Parathyroid adenoma (tissue), 2 donors: Measurements from ENCODE around the gene CTDP1.

Experiments used
- H2AFZ ChIP-seq: fragments of 300-600 bp; sonication (generic); one replicate; pipeline ENCODE4 v1.7.0; 2017; ENCODE audit warnings: antibody characterized with exemption, mild to moderate bottlenecking
- H3K27ac ChIP-seq: fragments of 300-600 bp; sonication (generic); one replicate; pipeline ENCODE4 v1.7.0; 2017
- H3K27me3 ChIP-seq: fragments of 300-600 bp; sonication (generic); one replicate; pipeline ENCODE4 v1.7.0; 2017; ENCODE audit warnings: low read length; ENCODE audit not compliant: control insufficient read depth, insufficient read depth
- H3K36me3 ChIP-seq: fragments of 300-600 bp; sonication (generic); one replicate; pipeline ENCODE4 v1.7.0; 2017; ENCODE audit warnings: low read length; ENCODE audit not compliant: control insufficient read depth, insufficient read depth
- H3K4me1 ChIP-seq: fragments of 300-600 bp; sonication (generic); one replicate; pipeline ENCODE4 v1.7.0; 2017; ENCODE audit warnings: control low read depth
- H3K4me2 ChIP-seq: fragments of 300-600 bp; sonication (generic); one replicate; pipeline ENCODE4 v1.7.0; 2017; ENCODE audit warnings: low read length
- H3K4me3 ChIP-seq: fragments of 300-600 bp; sonication (generic); one replicate; pipeline ENCODE4 v1.7.0; 2017; ENCODE audit warnings: low read depth, low read length
- H3K79me2 ChIP-seq: fragments of 300-600 bp; sonication (generic); one replicate; pipeline ENCODE4 v1.7.0; 2017; ENCODE audit warnings: control low read depth
- H3K9ac ChIP-seq: fragments of 300-600 bp; sonication (generic); one replicate; pipeline ENCODE4 v1.7.0; 2017; ENCODE audit warnings: mild to moderate bottlenecking
- H3K9me3 ChIP-seq: fragments of 300-600 bp; sonication (generic); one replicate; pipeline ENCODE4 v1.7.0; 2017; ENCODE audit warnings: low read length; ENCODE audit not compliant: control insufficient read depth
- CTCF ChIP-seq: fragments of 300-600 bp; sonication (generic); IDR thresholded peaks from one replicate; pipeline ENCODE4 v1.7.0; 2017; ENCODE audit warnings: antibody characterized with exemption, mild to moderate bottlenecking
- donor health status: primary hyperparathyroidism.

Gene CTDP1

GRCh38 chr18:79772108-79772864, 92.7 kb downstream of the CTDP1 start:
- H3K9ac ChIP-seq, result no peak overlapping the region
- TF ChIP-seq CTCF, result no peak
- H3K4me1 ChIP-seq, result no peaks in the 10 kb centered on the region
- H3K9me3 ChIP-seq, result no peaks in the 10 kb centered on the region
- H3K4me3 ChIP-seq, result no peak overlapping the region
- H2AFZ ChIP-seq, result no peak overlapping the region
- no peak overlapping the region for H3K27ac ChIP-seq
- no peaks in the 10 kb centered on the region for H3K27me3 ChIP-seq
- H3K4me2 ChIP-seq, result no peak overlapping the region
- H3K36me3 ChIP-seq, result no peaks in the 10 kb centered on the region
- no peaks in the 10 kb centered on the region for H3K79me2 ChIP-seq

DNA sequence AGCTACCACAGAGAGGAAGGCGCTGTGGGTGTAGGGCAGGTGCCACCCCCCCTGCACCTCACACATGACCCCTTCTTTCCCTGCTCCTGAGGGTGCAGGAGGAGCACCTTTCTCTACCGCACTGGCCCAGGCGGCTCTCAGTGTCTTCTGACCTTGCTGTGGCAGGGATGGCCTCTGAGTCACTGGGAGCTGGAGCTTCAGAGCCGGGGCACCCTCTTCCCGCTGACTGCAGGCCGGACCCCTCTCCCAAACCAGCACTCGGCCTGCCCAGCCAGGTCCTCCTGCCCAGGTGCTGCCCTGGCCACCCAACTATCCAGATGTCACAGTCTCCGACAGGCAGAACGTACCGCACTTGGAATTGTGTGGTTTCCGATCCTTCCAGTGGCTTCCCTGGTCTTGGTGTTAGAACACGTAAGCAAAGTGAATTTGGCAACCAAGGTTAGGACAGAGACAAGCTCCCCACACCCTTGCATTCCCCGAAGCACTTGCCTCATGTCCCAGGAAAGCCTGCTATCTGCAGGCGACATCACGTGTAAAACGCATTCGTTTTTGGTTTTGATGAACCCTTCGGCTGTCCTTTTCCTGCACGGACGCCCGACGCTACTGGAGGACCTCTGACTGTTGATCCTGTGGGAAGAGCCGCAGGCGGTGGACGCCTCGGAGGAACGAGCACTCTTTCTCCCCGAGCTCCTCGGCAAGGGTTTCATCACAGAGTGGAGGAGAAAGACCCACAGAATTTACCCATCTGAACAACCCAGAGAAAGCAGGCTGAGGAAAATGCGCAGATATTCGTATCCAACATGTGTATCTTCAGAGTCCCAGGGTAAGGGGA, 93.5 kb downstream of the CTDP1 start:
- H3K79me2 ChIP-seq, result no peaks in the 10 kb centered on the region
- H3K36me3 ChIP-seq, result no peaks in the 10 kb centered on the region
- no peak overlapping the region for H3K9ac ChIP-seq
- no peak overlapping the region for H3K27ac ChIP-seq
- no peak overlapping the region for H2AFZ ChIP-seq
- no peak overlapping the region for H3K4me3 ChIP-seq
- H3K4me1 ChIP-seq, result no peaks in the 10 kb centered on the region
- no peaks in the 10 kb centered on the region for H3K9me3 ChIP-seq
- H3K27me3 ChIP-seq, result no peaks in the 10 kb centered on the region
- H3K4me2 ChIP-seq, result no peak overlapping the region
- TF ChIP-seq CTCF, result no peak

DNA sequence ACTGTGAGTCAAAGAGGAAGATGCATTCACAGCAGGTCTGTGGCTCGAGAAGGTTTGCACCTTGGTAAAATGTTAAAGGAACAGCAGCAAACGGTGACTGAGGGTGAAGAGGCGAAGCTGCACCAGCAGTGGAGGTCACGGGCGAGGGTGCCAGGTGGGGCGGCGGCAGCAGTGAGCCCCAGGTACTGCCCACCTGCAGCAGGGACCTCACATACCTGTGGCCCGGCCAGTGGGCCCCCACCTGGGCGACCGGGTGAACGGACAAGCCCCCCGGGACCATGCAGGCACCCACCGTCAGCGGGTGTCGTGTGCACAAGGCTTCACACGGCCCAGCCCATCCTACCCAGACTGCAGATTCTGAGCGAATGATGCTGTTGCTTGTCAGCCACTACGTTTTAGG, 94.5 kb downstream of the CTDP1 start:
- Histone ChIP-seq H2AFZ (no peak overlapping the region), H3K79me2 (no peaks in the 10 kb centered on the region), H3K9me3 (no peaks in the 10 kb centered on the region), H3K27ac (no peak overlapping the region), H3K4me3 (no peak overlapping the region), H3K4me1 (no peaks in the 10 kb centered on the region), H3K4me2 (no peak overlapping the region), H3K27me3 (no peaks in the 10 kb centered on the region), H3K36me3 (no peaks in the 10 kb centered on the region), H3K9ac (no peak overlapping the region)
- TF ChIP-seq CTCF, result no peak

DNA sequence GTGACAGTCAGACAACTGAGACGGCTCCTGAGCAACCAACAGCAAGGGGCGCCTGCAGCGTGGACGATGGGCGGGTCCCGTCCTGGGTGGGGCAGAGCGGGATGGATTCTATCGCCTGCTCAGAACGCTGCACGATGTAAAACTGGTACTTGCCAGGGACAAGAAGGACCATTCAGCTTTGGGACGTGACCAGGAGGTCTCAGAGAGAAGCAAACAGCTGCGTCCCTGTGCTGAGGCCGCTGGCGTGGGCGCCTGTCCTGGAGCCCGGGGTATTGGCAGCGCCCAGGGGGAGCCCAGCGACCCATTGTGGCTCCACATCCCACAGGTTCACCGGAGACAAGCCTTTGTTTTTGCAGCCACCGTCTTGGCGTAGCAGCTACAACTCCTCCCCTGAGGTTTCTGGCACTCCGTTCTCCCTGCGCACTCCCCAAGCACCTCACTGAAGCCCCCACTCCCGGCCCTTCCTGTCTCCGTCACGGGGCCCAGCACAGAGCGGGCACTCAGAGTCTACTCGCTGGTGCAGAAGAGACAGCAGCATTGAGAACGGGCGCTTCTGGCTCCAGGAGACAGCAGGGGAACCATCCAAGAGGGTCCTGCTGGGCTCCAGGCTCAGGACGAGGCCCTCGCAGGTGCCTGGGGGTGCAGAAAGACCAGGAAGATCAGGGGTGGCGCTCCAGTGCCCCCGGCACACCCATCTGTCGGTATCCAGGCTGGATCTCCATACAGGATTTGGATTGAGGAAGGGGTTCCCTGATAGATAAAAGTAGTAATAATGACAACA, 96.0 kb downstream of the CTDP1 start:
- Histone ChIP-seq H3K4me2 (no peak overlapping the region), H3K27ac (no peak overlapping the region), H3K27me3 (no peaks in the 10 kb centered on the region), H3K9ac (no peak overlapping the region), H2AFZ (no peak overlapping the region), H3K9me3 (no peaks in the 10 kb centered on the region), H3K4me3 (no peak overlapping the region), H3K79me2 (no peaks in the 10 kb centered on the region), H3K4me1 (no peaks in the 10 kb centered on the region), H3K36me3 (no peaks in the 10 kb centered on the region)
- no peak for TF ChIP-seq CTCF
